A673 (cell line): ENCODE measurements around the gene SCNN1G. TPM values are rescaled to one million over a fixed set of nuclear protein-coding genes. Genes with fewer than 3 reads are reported as not detected.
A peak's percentile ranks its signal among the peaks of the same experiment; 100 is the strongest.
"Not testable (repeated sequence)": the region's sequence is repeated elsewhere in the genome, so short reads cannot be mapped to it uniquely, and the experiment has no call there.

ENCODE experiments used
- BruUV-seq: library from RNA; stranded (reverse); fragments of 400-500 nt; replicated peaks from 2 replicates; lab custom pipeline; 2021; lab: Mats Ljungman, UMichigan
- CTCF ChIA-PET: fragments of 300-600 bp; sonication (Branson Sonifier 250); formaldehyde crosslinking; loops from one replicate; lab custom pipeline; 2022; ENCODE audit warnings: antibody characterized with exemption; lab: Charles Lee
- POLR2A ChIA-PET: fragments of 300-600 bp; sonication (Branson Sonifier 250); formaldehyde crosslinking; loops from one replicate; lab custom pipeline; 2022; ENCODE audit warnings: antibody characterized with exemption; ENCODE audit not compliant: low non-redundant PET; lab: Charles Lee
- DNase-seq: peaks from one replicate; pipeline ENCODE4 v3.0.0-alpha.2; 2015; ENCODE audit warnings: low spot score
- H3K27ac ChIP-seq: fragments of 200-600 bp; sonication (generic); 2 replicates; pipeline ENCODE4 v1.5.1; 2016; ENCODE audit warnings: mixed run types, low read depth, mild to moderate bottlenecking, mixed read lengths, antibody characterized with exemption, low read length; ENCODE audit not compliant: poor library complexity, severe bottlenecking
- H3K27me3 ChIP-seq: fragments of 200-600 bp; sonication (generic); replicated peaks from 2 replicates; pipeline ENCODE4 v1.6.1; 2017; ENCODE audit warnings: mixed run types, low read depth, mild to moderate bottlenecking, mixed read lengths, antibody characterized with exemption, low read length; ENCODE audit not compliant: insufficient read depth, poor library complexity
- H3K36me3 ChIP-seq: fragments of 200-600 bp; sonication (generic); 2 replicates; pipeline ENCODE4 v1.6.1; 2016; ENCODE audit warnings: mixed run types, mild to moderate bottlenecking, mixed read lengths, antibody characterized with exemption, low read length; ENCODE audit not compliant: insufficient read depth, poor library complexity, severe bottlenecking
- H3K4me1 ChIP-seq: fragments of 200-600 bp; sonication (generic); 2 replicates; pipeline ENCODE4 v1.6.1; 2017; ENCODE audit warnings: mixed run types, mild to moderate bottlenecking, mixed read lengths, antibody characterized with exemption, low read length; ENCODE audit not compliant: insufficient read depth, poor library complexity, severe bottlenecking
- H3K4me3 ChIP-seq: fragments of 200-600 bp; sonication (generic); 2 replicates; pipeline ENCODE4 v1.5.1; 2016; ENCODE audit warnings: low read depth, mixed run types, mild to moderate bottlenecking, mixed read lengths, low read length; ENCODE audit not compliant: poor library complexity, severe bottlenecking
- H3K9me3 ChIP-seq: fragments of 200-600 bp; sonication (generic); 2 replicates; pipeline ENCODE4 v1.6.1; 2016; ENCODE audit warnings: mixed run types, low read depth, mild to moderate bottlenecking, mixed read lengths, antibody characterized with exemption, low read length; ENCODE audit not compliant: poor library complexity, severe bottlenecking
- EZH2 ChIP-seq: fragments of 200-600 bp; sonication (generic); IDR thresholded peaks from 2 replicates; pipeline ENCODE4 v1.6.1; 2017; ENCODE audit warnings: borderline replicate concordance, low read depth, mild to moderate bottlenecking, mixed read lengths, antibody characterized with exemption, low read length; ENCODE audit not compliant: poor library complexity, severe bottlenecking
- intact Hi-C: fragments of 100-400 bp; cut with micrococcal nuclease; formaldehyde crosslinking; loops from one replicate; pipeline ENCODE4 v1.10.0; 2022; ENCODE audit not compliant: unreplicated experiment
- total RNA-seq: library from RNA; stranded (reverse); gene quantifications from 2 replicates; pipeline ENCODE4 v1.2.3, GENCODE V29; 2021
- TF ChIP-seq, protein P1 (sequence below): fragments of 300-800, 200-600 bp; sonication (generic); conservative IDR thresholded peaks from 2 replicates; pipeline ENCODE4 v1.5.1; 2017; ENCODE audit warnings: low read depth, mild to moderate bottlenecking, antibody characterized with exemption, low read length, moderate library complexity, mixed read lengths

SCNN1G gene
- total RNA-seq, 1 experiment from 2014 or later = 22.3 TPM

DNA sequence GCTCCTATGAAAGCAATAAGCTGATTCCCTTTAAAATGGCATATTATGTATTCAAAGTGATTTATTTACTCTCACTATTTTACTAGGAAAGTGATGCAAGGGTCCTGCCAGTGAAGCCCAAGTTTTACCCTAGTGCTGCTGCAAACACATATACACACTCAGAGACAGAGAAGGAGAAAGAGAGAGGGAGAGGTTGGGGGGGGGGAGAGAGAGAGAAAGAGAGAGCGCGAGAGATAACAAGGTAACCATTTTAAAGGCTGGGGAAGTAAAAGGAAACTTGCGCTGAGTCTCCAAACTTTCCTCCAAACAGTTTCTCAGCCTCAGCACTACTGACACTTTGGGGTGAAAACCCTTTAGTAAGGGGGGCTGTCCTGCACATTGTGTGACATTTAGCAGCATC, 39.2 kb upstream of the SCNN1G start:
- Histone ChIP-seq H3K9me3 (no peaks in the 10 kb centered on the region), H3K27me3 (no peaks in the 10 kb centered on the region), H3K4me1 (peaks cover 57% of the 10 kb centered on the region), H3K4me3 (no peak overlapping the region), H3K36me3 (no peaks in the 10 kb centered on the region), H3K27ac (peak overlapping the region; percentile 51)
- CTCF ChIA-PET = no interaction called here
- no TSS peak for BruUV-seq
- intact Hi-C loops = no loop called here
- no peak for TF ChIP-seq EZH2
- TF ChIP-seq, protein P1, sequence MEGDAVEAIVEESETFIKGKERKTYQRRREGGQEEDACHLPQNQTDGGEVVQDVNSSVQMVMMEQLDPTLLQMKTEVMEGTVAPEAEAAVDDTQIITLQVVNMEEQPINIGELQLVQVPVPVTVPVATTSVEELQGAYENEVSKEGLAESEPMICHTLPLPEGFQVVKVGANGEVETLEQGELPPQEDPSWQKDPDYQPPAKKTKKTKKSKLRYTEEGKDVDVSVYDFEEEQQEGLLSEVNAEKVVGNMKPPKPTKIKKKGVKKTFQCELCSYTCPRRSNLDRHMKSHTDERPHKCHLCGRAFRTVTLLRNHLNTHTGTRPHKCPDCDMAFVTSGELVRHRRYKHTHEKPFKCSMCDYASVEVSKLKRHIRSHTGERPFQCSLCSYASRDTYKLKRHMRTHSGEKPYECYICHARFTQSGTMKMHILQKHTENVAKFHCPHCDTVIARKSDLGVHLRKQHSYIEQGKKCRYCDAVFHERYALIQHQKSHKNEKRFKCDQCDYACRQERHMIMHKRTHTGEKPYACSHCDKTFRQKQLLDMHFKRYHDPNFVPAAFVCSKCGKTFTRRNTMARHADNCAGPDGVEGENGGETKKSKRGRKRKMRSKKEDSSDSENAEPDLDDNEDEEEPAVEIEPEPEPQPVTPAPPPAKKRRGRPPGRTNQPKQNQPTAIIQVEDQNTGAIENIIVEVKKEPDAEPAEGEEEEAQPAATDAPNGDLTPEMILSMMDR = no peak
- DNase-seq = no peak
- POLR2A ChIA-PET = no interaction called here

DNA sequence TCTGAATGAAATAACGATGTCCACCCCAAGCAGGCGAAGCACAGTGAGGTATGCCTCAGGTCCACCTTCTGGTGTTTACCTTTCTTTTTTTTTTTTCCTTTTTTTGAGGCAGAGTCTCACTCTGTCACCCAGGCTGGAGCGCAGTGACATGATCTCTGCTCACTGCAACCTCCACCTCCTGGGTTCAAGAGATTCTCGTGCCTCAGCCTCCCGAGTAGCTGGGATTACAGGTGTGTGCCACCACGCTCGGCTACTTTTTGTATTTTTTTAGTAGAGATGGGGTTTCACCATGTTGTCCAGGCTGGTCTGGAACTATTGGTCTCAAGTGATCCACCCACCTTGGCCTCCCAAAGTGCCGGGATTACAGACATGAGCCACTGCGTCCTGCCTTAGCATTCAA, 38.2 kb upstream of the SCNN1G start:
- BruUV-seq, H3K27me3 ChIP-seq, intact Hi-C loops, H3K9me3 ChIP-seq, H3K36me3 ChIP-seq, DNase-seq: not testable (repeated sequence)
- H3K4me3 ChIP-seq = peak overlapping the region; percentile 25
- ChIA-PET CTCF (interaction anchor here (1.3 kb wide), 1 partner anchor 291 kb away, joined by 6 read pairs; no protein-coding TSS in a partner anchor), POLR2A (interaction anchor here (0.6 kb wide), 1 partner anchor 12 kb away, joined by 10 read pairs; no protein-coding TSS in a partner anchor)
- H3K4me1 ChIP-seq = peaks cover 57% of the 10 kb centered on the region
- H3K27ac ChIP-seq = peak overlapping the region; percentile 76

DNA sequence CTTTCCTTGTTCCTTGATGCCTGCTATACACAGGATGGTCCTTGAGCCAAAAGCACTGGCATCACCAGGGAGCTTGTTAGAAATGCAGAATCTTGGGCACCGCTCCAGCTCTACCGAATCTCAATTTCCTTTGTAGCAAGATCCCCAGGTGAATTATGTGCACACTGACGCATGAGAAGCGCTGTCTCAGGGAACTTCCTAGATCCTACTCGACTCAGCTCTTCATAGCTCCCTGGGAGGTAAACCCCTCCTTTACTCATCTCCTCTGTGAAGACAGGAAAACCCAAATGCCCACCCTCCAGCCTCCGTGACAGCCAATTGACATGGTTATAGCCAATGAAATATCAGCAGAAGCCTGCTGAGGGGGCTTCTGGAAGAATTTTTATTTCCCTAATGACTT, 37.4 kb upstream of the SCNN1G start:
- intact Hi-C loops = no loop called here
- H3K36me3 ChIP-seq = no peaks in the 10 kb centered on the region
- BruUV-seq = no TSS peak
- no peak for TF ChIP-seq EZH2
- TF ChIP-seq, protein P1 = no peak
- no peaks in the 10 kb centered on the region for H3K27me3 ChIP-seq
- ChIA-PET CTCF (interaction anchor here (1.3 kb wide), 1 partner anchor 291 kb away, joined by 6 read pairs; no protein-coding TSS in a partner anchor), POLR2A (no interaction called here)
- H3K27ac ChIP-seq = peak overlapping the region; percentile 76
- H3K9me3 ChIP-seq = no peaks in the 10 kb centered on the region
- H3K4me3 ChIP-seq = peak overlapping the region; percentile 25
- H3K4me1 ChIP-seq = peaks cover 57% of the 10 kb centered on the region
- peak; percentile 87 for DNase-seq

DNA sequence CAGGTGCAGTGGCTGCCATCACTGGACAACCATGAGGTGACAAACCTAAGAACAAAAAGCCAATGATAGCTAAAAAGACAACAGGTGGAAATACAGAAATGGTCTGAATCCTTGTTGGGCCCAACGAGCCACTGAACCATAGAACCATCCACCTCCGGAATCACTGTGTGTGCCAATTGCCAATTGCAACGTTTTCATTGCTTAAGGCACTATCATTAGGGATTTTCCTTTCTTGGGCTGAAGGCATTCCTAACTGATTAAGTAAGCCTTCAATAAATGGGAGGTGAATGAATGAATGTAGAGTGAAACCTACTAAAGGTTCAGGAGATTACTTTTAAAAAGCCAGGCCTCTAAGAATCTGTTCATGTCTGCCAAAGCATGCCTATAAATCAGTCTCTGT, 36.9 kb upstream of the SCNN1G start:
- peak; percentile 69 for DNase-seq
- ChIA-PET POLR2A (no interaction called here), CTCF (interaction anchor here (1.3 kb wide), 1 partner anchor 290 kb away, joined by 6 read pairs; no protein-coding TSS in a partner anchor)
- Histone ChIP-seq H3K36me3 (no peaks in the 10 kb centered on the region), H3K4me1 (peaks cover 57% of the 10 kb centered on the region), H3K4me3 (peak overlapping the region; percentile 25), H3K27me3 (no peaks in the 10 kb centered on the region), H3K27ac (peak overlapping the region; percentile 76), H3K9me3 (no peaks in the 10 kb centered on the region)
- intact Hi-C loops = no loop called here
- TF ChIP-seq, protein P1 = no peak
- no peak for TF ChIP-seq EZH2
- no TSS peak for BruUV-seq
